Fibroblast of upper back skin (primary cell): ENCODE data around the gene ZNF107.
"Not testable (repeated sequence)": the region's sequence is repeated elsewhere in the genome, so short reads cannot be mapped to it uniquely, and the experiment has no call there.

Experiments used
- DNase-seq: peaks from one replicate; pipeline ENCODE4 v3.0.0-alpha.2; 2013

Gene ZNF107

DNA sequence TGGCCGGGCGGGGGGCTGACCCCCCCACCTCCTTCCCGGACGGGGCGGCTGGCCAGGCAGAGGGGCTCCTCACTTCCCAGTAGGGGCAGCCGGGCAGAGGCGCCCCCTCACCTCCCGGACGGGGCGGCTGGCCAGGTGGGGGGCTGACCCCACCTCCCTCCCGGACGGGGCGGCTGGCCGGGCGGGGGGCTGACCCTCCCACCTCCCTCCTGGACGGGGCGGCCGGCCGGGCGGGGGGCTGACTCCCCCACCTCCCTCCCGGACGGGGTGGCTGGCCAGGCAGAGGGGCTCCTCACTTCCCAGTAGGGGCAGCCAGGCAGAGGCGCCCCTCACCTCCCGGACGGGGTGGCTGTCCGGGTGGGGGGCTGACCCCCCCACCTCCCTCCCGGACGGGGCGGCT lies 72.5 kb downstream of the ZNF107 start:
- not testable (repeated sequence) for DNase-seq

DNA sequence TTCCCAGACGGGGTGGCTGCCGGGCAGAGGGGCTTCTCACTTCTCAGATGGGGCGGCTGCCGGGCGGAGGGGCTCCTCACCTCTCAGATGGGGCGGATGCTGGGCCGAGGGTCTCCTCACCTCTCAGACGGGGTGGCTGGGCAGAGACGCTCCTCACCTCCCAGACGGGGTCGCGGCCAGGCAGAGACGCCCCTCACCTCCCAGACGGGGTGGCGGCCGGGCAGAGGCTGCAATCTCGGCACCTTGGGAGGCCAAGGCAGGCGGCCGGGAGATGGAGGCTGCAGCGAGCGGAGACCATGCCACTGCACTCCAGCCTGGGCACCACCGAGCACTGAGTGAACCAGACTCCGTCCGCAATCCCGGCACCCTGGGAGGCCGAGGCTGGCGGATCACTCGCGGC lies 73.0 kb downstream of the ZNF107 start:
- DNase-seq = not testable (repeated sequence)

DNA sequence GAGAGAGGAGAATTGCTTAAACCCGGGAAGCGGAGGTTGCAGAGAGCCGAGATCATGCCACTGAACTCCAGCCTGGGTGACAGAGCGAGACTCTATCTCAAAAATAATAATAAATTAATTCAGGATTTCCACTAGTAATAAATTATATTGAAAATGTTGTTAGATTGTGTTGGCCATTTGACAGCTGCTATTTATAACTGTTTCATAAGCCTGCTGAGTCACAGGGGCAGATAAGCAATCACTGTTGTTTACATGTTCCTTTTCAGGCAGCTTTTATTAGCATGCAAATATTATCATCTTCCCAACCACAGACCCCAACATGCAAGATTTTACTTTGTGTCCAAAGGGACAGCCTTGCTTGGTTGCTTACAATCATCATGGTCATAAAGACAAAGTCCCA lies 78.7 kb downstream of the ZNF107 start:
- no peak for DNase-seq

DNA sequence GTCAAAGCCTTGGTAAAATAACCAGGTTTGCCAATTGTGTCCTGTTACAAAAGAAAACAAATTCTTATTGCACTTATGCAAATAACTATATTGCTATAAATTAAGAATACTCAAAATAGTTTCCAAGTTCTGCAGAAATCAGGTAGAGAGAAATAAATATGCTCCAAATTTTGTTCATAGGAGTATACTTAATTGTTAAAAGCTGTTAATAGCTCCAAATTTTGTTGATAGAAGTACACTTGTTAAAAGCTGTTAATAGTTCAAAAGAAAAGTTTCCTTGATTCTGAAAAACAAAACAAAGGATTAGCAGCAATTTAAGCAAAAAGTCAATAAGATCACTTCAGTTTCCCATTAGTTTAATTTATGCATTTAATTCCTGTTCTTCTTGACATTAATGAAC lies 81.9 kb downstream of the ZNF107 start:
- no peak for DNase-seq

DNA sequence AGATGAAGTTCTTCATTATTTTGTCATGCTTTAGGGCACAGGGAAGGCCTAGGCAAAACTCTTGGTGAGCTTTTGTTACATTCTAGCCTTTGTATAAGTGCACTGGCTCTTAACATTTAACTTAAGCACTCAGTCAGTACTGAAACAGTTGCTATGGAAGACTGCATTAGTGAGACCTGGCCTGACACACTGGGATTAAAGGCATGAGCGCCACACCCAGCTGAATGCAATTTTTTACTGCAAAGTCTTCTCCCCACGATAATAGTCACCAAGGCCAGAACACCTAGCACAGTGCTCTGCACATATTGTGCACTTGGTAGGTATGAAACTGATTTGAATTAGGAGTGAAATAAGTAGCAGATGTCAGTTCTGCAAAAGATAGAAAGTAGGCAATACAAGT lies 87.1 kb downstream of the ZNF107 start:
- DNase-seq = no peak

DNA sequence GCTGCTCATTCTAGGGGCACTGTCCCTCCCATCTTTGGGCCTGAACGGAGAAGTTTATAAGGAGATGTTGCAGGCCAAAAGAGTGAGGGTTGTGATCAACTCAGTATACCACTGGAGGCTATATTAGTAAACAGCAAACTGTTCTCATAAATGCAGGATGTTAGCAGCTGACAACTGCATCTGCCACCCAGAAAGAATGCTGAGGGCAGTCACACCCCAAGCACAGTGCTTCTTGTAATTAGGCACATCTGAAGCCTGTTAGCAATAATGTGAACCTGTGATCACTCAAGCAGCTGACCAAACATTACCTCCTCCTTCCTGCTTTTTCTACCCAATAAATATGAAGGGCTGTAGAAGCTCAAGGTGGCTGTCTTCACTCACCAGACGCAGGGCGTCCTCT lies 89.9 kb downstream of the ZNF107 start:
- DNase-seq = no peak

DNA sequence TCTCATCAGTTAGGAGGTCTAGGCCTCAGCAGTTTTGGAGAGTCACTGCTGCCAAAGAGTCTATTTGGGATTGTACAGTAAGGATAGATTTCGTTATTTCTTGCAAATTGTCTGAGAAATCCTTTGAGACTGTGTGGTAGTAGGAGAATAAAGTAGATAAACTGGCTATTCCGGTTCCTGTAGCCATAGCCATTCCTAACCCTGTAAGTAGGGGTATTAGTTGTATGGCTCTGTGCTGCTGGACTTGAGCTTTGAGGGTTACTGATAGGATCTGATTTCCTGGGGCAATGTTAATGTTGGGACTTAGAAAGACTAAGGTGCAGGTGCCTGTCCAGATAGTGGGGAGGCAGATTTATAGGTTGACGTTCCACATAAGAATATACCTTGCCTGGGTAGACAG lies 92.2 kb downstream of the ZNF107 start:
- DNase-seq = no peak
